Testis (tissue), 3 donors: ENCODE data around the gene CHD1. TPM values are rescaled to one million over a fixed set of nuclear protein-coding genes. Genes with fewer than 3 reads are reported as not detected.

Experiments used
- DNase-seq: peaks from one replicate; pipeline ENCODE4 v3.0.0-alpha.2; 2019
- H3K27ac ChIP-seq, 2 donors: fragments of 200-600 bp; sonication (generic); one replicate each; pipeline ENCODE4 v1.5.1; 2019
- H3K27me3 ChIP-seq: fragments of 200-600 bp; sonication (generic); one replicate; pipeline ENCODE4 v1.5.1; 2019
- H3K36me3 ChIP-seq: fragments of 200-600 bp; sonication (generic); one replicate; pipeline ENCODE4 v1.5.1; 2017; ENCODE audit warnings: low read depth; ENCODE audit errors: missing control alignments
- H3K4me1 ChIP-seq: fragments of 200-600 bp; sonication (generic); one replicate; pipeline ENCODE4 v1.5.1; 2019
- H3K4me3 ChIP-seq, 2 donors: fragments of 200-600 bp; sonication (generic); one replicate each; pipeline ENCODE4 v1.5.1; 2017 to 2019
- H3K9me3 ChIP-seq: fragments of 200-600 bp; sonication (generic); one replicate; pipeline ENCODE4 v1.5.1; 2017
- CTCF ChIP-seq, 3 experiments: fragments of 450-650 bp in 2 of 3; fragments of 200-600 bp in 1 of 3; sonication (generic) in 1 of 3; IDR thresholded peaks; one replicate each; pipeline ENCODE4 v1.5.1; 2016 to 2019; ENCODE audit warnings: antibody characterized with exemption in 3 of 3, mild to moderate bottlenecking in 2 of 3, moderate library complexity in 1 of 3
- POLR2A ChIP-seq: fragments of 450-650 bp; IDR thresholded peaks from one replicate; pipeline ENCODE4 v1.6.1; 2017; ENCODE audit warnings: antibody characterized with exemption, mild to moderate bottlenecking, moderate library complexity
- WGBS, 2 donors: methylation state at CpG; one replicate each; pipeline ENCODE4 v1.1.5; 2018; 5-methylcytosine and 5-hydroxymethylcytosine counted together
- intact Hi-C: fragments of 100-400 bp; cut with DNase I; formaldehyde crosslinking; loops from one replicate; pipeline ENCODE4 v1.15.1; 2023; ENCODE audit warnings: low total_unique reads
- polyA plus RNA-seq: library from polyadenylated mRNA; stranded (reverse); fragments of 350-450 nt; fragmentation: Illumina TruSeq; extraction: RNeasy Lipid Tissue Mini Kit (QIAGEN cat#74804); gene quantifications from one replicate; pipeline ENCODE4 v1.2.3, GENCODE V29; 2014; ENCODE audit warnings: low read depth, low replicate concordance; ENCODE audit not compliant: insufficient read depth
- total RNA-seq, 2 donors: library from RNA; depleted of rRNA; stranded (reverse); fragments of >200 nt; gene quantifications; one replicate each; pipeline ENCODE4 v1.2.3, GENCODE V29; 2016

Gene CHD1
- total and polyA plus RNA-seq, 3 donors from 2014 or later: 23.7 to 117 (median 104) TPM

- no peaks in the 10 kb centered on the region for H3K27me3 ChIP-seq
- H3K36me3 ChIP-seq: no peaks in the 10 kb centered on the region
- TF ChIP-seq POLR2A: no peak
- TF ChIP-seq CTCF (IDR thresholded peaks at IDR 0.05): no peak
- 93 to 98% methylated on average over 3 of the region's 3 CpGs for WGBS, 2 donors
- no peaks in the 10 kb centered on the region for H3K4me1 ChIP-seq
- no peaks in the 10 kb centered on the region for H3K9me3 ChIP-seq
- H3K4me3 ChIP-seq: no peak overlapping the region
- DNase-seq: no peak
- no peak overlapping the region for H3K27ac ChIP-seq
- intact Hi-C loops: no loop called here
Measured at GRCh38 chr5:98880151-98880550, 48.7 kb downstream of the CHD1 start.

GRCh38 chr5:98877600-98877999 is 51.2 kb downstream of the CHD1 start:
- H3K4me1 ChIP-seq: no peaks in the 10 kb centered on the region
- DNase-seq: no peak
- H3K27ac ChIP-seq: no peak overlapping the region
- no peak for TF ChIP-seq POLR2A
- no peak for TF ChIP-seq CTCF (IDR thresholded peaks at IDR 0.05)
- no peaks in the 10 kb centered on the region for H3K9me3 ChIP-seq
- intact Hi-C loops: no loop called here
- H3K4me3 ChIP-seq: no peak overlapping the region
- 95 to 96% methylated on average over 2 of the region's 2 CpGs for WGBS, 2 donors
- H3K36me3 ChIP-seq: no peaks in the 10 kb centered on the region
- H3K27me3 ChIP-seq: no peaks in the 10 kb centered on the region

GRCh38 chr5:98872674-98873073 is 56.1 kb downstream of the CHD1 start:
- TF ChIP-seq CTCF (IDR thresholded peaks at IDR 0.05) (no peak), POLR2A (no peak)
- intact Hi-C loops: no loop called here
- Histone ChIP-seq H3K4me1 (no peaks in the 10 kb centered on the region), H3K4me3 (no peak overlapping the region), H3K9me3 (no peaks in the 10 kb centered on the region), H3K27ac (no peak overlapping the region), H3K36me3 (no peaks in the 10 kb centered on the region), H3K27me3 (no peaks in the 10 kb centered on the region)
- WGBS, 2 donors: 80 to 93% methylated on average over 4 of the region's 4 CpGs
- DNase-seq: no peak

- intact Hi-C loops: no loop called here
- no peak overlapping the region for H3K27ac ChIP-seq
- H3K4me3 ChIP-seq: no peak overlapping the region
- no peak for TF ChIP-seq CTCF (IDR thresholded peaks at IDR 0.05)
- no peak for TF ChIP-seq POLR2A
- no peaks in the 10 kb centered on the region for H3K9me3 ChIP-seq
- H3K4me1 ChIP-seq: no peaks in the 10 kb centered on the region
- 82 to 91% methylated on average over 2 of the region's 2 CpGs for WGBS, 2 donors
- no peak for DNase-seq
- no peaks in the 10 kb centered on the region for H3K36me3 ChIP-seq
- H3K27me3 ChIP-seq: no peaks in the 10 kb centered on the region
Measured at GRCh38 chr5:98865690-98866089, 63.1 kb downstream of the CHD1 start.

- intact Hi-C loops: no loop called here
- Histone ChIP-seq H3K4me1 (no peaks in the 10 kb centered on the region), H3K27me3 (no peaks in the 10 kb centered on the region), H3K27ac (no peak overlapping the region), H3K36me3 (no peaks in the 10 kb centered on the region), H3K4me3 (no peak overlapping the region), H3K9me3 (no peaks in the 10 kb centered on the region)
- TF ChIP-seq POLR2A (no peak), CTCF (IDR thresholded peaks at IDR 0.05) (no peak)
- no peak for DNase-seq
- WGBS, 2 donors: 60 to 77% methylated on average over 1 of the region's 1 CpG
Measured at GRCh38 chr5:98847054-98847453, 81.8 kb downstream of the CHD1 start.
